ENCODE data around the gene MORN5.

MORN5 gene

DNA sequence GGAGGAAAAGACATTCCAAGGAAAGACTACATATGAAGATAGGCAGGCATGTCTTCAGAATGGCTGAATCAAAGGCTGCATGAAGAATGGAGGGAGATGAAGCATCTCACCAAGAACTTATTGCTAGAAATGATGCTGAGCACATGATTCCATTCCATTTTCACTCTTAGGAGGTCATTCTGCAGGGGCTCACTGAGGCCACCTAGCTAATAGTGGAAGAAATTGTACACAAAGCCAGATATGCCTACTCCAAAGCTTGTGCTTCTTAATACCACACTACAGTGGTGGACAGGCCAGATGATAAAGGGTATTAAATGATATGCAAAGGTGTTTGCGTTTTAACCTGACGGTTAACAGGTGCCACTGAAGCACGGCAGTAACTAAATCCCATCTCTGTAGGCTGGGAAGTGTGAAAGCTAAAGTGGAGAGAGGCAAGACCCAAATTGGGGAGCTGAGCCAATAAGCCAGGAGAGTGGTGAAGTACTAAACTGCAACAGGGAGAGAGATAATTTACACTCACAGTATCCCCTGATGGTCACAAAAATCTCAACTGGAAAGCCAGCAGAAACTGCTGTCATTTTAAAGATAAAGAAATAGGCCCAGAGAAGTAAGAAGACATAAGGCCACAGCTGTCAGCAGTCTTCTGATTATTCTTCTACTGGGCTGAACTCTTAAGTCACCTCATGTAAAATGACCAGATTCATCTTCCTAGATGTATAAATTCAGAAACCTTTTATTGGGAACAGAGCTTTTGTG lies 14.7 kb upstream of the MORN5 start:
- DNase-seq, result no peak

- no peak for DNase-seq
These were observed 14.2 kb upstream of the MORN5 start for GRCh38 chr9:122145592-122145863.

DNA sequence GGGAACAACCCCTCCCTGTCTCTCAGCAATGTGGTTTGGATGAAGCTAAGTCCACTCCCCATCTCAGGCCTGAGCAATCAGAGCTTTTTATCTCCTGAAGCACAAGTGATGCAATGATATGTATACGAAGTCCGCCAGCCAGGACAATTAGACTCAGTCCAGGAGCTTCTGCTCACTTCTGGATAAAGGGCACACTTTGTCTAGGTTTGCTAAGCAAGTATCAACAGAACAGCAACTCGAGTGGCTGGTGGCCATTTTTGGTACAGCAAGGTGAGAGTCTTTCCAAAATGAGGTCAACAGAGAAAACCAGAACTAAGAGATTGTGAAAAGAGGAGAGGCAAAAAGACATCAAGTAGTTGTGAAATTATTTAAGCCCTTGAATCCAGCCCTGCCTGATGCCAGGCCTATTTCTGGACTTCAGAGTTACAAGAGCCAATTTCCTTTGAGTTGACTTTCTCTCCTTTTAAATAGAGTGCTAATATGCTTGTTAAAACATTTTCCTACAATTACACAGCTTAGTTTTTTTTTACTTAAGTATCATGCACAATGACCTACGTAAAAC lies 8.4 kb upstream of the MORN5 start:
- DNase-seq, result no peak

GRCh38 chr9:122155796-122156195 lies 3.9 kb upstream of the MORN5 start:
- DNase-seq, result no peak

DNA sequence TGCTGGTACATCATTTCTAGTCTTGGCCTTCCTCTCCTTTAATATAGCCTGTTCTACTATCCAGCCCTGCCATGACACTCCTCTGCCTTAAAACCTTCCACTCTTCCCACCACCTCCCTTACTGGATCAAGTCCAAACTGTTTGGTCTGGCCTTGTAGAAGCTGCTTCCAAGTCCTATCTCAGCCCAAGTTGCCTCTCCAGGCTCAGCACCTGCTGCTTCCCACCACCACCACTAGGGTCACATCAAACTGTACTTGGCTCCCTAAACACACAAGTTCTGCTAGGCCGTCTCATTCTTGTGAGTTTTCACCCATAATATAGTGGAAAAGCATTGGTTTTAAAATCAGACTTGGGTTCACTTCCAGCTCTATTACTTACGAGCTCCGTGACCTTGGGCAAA lies 1.5 kb upstream of the MORN5 start:
- no peak for DNase-seq

DNA sequence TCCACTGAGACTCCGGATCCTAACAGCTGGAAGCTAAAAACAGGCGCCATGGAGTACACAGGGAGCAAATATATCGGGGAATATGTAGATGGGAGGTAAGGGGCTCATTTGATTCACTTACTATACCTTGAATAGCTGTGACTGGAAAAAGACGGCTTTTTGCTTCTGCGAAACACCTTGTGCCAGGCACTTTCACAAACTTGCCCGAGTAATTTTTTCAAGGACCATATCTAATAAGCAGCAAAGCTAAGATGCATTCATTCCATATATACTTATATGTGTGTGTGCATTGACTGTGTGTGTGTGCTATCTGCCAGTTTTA lies 178 bp downstream of the MORN5 start:
- no peak for DNase-seq

GRCh38 chr9:122162415-122162814 lies 2.7 kb downstream of the MORN5 start:
- DNase-seq, result no peak

GRCh38 chr9:122164286-122164685 lies 4.6 kb downstream of the MORN5 start:
- DNase-seq, result no peak

GRCh38 chr9:122168356-122168755 lies 8.6 kb downstream of the MORN5 start:
- no peak for DNase-seq

DNA sequence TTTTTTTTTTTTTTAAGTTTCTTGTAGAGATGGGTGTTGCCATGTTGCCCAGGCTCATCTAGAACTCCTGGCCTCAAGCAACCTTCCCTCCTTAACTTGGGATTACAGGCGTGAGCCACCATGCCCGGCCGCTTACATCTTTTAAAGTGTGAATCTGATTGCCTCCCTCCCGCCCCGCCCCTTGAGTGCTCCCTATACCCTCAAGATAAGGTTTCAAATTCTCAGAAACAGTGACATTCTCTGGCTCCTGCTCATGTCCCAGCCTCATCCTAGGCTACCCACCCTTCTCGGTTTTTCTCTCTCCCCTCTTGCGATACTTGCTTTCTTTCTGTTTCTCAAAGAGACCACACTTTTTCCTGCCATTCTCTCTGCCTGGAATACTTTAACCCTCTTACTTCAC lies 12.4 kb downstream of the MORN5 start:
- DNase-seq, result no peak

DNA sequence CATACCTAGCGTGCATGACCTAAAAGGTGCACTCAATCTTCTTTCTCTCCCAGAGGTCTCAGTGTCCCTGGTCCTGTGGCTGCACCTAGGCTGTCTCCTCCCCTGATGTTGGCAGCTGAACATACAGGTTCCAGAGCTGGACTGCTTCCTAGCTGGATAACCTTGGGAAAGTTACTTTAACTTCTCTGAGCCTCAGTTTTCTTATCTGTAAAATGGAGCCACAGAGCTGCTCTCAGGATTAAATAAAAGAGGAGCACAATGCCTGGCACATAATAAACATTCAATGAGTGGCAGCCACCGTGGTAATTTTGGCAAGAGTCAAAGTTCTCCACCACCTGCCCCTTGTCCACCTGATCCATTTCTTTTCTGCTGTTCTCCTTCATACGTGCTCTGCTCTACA lies 14.0 kb downstream of the MORN5 start:
- DNase-seq, result no peak

GRCh38 chr9:122176916-122177315 lies 17.2 kb downstream of the MORN5 start:
- no peak for DNase-seq

- no peak for DNase-seq
These were observed 19.5 kb downstream of the MORN5 start for GRCh38 chr9:122179054-122179689.

DNA sequence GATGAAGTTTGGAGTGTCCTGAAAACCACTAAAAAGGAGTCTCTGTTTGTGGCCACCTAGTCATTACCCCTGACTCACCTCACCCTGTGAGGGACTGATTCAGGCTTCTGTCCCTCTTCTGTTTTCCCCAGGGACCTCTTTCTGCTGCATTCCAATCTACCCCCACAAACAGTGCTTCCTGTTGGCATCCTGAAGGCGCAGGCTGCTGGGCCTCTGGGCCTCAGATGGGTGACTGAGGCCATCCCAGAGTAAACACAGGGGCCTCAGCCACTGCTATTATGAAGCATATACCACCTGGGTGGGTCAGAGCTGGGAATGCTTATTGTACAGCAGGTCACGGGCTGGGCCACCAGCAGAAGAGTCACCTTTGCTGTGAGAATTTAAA lies 20.0 kb downstream of the MORN5 start:
- no peak for DNase-seq

DNA sequence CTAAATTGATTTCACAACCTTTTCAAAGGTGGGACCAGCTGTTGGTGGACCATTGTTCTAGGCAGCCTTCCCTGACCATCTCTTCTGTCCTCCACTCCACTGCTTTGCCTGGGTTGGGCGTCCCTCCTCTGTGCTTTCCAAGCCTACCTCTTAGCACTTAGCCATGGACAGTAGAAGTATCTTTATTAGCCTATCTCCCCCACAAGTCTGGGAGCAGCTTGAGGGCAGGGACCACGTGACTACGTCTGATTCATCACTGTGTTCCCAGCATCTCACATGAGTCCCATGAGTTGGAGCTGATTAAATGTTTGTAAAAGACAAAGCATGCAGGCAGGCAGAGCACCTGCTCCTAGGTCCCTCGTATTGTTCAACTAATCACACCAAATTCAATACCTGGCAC lies 20.9 kb downstream of the MORN5 start:
- DNase-seq, result no peak

DNA sequence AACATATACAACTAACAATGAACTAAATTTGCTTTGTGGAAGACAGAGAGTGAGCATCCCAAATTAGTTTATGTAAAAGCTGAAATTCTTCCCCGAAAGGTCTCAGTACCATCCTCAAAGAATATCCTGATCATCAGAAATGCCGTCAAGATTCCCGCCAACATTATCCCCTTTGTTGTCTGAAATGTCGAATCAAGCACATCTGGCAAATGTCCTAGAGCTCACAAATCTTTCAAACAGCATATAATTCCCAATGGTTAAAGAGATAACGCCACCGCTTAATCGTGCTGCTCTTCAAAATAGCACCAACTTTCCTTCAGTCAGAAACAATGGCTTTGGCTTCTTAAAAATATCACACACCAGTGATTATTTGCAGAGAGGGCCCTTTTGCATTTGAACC lies 23.8 kb downstream of the MORN5 start:
- no peak for DNase-seq

GRCh38 chr9:122184551-122184950 lies 24.8 kb downstream of the MORN5 start:
- no peak for DNase-seq

GRCh38 chr9:122186301-122186700 lies 26.6 kb downstream of the MORN5 start:
- no peak for DNase-seq

GRCh38 chr9:122186777-122187470 lies 27.2 kb downstream of the MORN5 start:
- no peak for DNase-seq

- DNase-seq, result no peak
These were observed 28.7 kb downstream of the MORN5 start for GRCh38 chr9:122188369-122188768.

GRCh38 chr9:122190597-122191381 lies 31.1 kb downstream of the MORN5 start:
- no peak for DNase-seq

DNA sequence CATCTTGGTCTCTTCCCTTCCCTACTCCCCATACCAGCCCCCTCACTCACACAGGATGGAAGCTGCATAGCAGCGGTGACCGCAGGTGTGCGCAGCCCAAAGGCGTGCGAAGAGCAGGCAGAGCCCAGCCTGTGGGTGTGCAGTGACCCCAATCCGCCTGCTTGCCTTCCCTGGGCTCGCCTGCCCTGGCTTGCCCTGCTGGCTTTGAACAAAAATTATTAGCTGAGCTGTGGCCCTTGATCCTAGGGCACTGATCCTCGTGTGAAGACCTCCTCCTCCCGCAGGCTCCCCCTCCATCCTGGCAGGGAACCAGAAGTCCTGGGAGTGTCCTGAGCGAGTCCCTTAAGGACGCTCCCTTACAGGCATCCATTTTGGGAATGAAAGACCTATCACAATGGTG lies 31.9 kb downstream of the MORN5 start:
- no peak for DNase-seq

DNA sequence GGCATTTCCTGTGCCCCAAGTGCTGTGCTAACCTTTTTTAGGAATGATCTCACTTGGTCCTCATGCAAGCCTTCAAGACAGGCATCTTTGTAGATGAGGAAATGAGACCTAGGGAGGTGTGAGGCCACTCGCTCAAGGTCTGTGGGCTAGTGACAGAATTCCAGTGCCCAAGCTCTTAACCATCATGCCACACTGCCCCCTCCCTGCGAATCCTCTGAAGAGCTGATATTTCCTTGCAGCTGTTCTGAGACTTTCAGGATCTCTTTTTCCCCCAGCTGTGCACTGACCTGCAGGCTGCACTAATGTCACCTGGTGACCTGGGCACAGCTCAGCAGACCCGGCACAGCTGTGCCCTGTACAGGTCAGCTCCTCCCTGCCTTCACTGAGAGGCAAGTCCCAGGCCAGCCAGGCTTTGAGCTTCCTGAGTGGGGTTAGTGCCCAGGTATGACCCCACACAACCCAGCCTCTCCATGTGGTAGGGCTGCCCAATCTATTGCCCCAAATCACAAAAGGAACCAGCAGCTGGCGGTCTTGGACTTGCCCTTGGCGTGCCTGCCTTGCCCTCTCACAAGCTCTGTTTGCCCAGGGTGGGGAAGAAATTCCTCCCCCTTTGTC lies 32.7 kb downstream of the MORN5 start:
- no peak for DNase-seq

Data from NCI-H1694 (cell line).